Stimulated activated naive CD8-positive, alpha-beta T cell treated with anti-CD3 and anti-CD28 coated beads, Interleukin-15, amount 100 ng/mL, for 72 hours (primary cell): ENCODE data around the gene TRAF3IP1.
"Not testable (repeated sequence)": the region's sequence is repeated elsewhere in the genome, so short reads cannot be mapped to it uniquely, and the experiment has no call there.

ENCODE experiments used
- ATAC-seq: fragments of 150-1000 bp; cut with Tn5 transposase; 2 replicates; pipeline ENCODE4 v1.10.0; 2021; ENCODE audit warnings: mild to moderate bottlenecking, moderate library complexity
- DNase-seq, 2 donors: peaks; one replicate each; pipeline ENCODE4 v3.0.0; 2021 to 2022
- H3K27ac Mint-ChIP-seq, 2 donors: one replicate each; pipeline ENCODE4 v1.8.0; 2022; ENCODE audit warnings: mild to moderate bottlenecking in 2 of 2, mixed read lengths in 2 of 2, moderate library complexity in 2 of 2
- H3K27me3 Mint-ChIP-seq: one replicate; pipeline ENCODE4 v1.8.0; 2022; ENCODE audit warnings: mixed read lengths
- H3K4me1 Mint-ChIP-seq: one replicate; pipeline ENCODE4 v1.8.0; 2022; ENCODE audit warnings: mild to moderate bottlenecking, mixed read lengths
- H3K4me3 Mint-ChIP-seq, 2 donors: one replicate each; pipeline ENCODE4 v1.8.0; 2022; ENCODE audit warnings: mild to moderate bottlenecking in 2 of 2, mixed read lengths in 2 of 2, moderate library complexity in 1 of 2
- H3K9me3 Mint-ChIP-seq, 2 donors: one replicate each; pipeline ENCODE4 v1.8.0; 2022; ENCODE audit warnings: mixed read lengths in 2 of 2

Gene TRAF3IP1

GRCh38 chr2:238295144-238296112 is 24.9 kb upstream of the TRAF3IP1 start:
- ATAC-seq, result no peak
- Mint-ChIP-seq H3K27me3 (no peaks in the 10 kb centered on the region), H3K4me3 (no peak overlapping the region), H3K27ac (no peak overlapping the region), H3K9me3 (no peaks in the 10 kb centered on the region), H3K4me1 (peaks cover 4% of the 10 kb centered on the region)
- DNase-seq, result no peak

- Mint-ChIP-seq H3K27me3 (no peaks in the 10 kb centered on the region), H3K27ac (no peak overlapping the region), H3K4me1 (no peaks in the 10 kb centered on the region), H3K9me3 (no peaks in the 10 kb centered on the region), H3K4me3 (no peak overlapping the region)
- ATAC-seq, result no peak
- DNase-seq, result no peak
These were observed 23.5 kb upstream of the TRAF3IP1 start for GRCh38 chr2:238296638-238297457.

- H3K9me3 Mint-ChIP-seq, result no peaks in the 10 kb centered on the region
- no peak overlapping the region for H3K4me3 Mint-ChIP-seq
- no peaks in the 10 kb centered on the region for H3K4me1 Mint-ChIP-seq
- no peak overlapping the region for H3K27ac Mint-ChIP-seq
- DNase-seq (no peak), ATAC-seq (no peak)
- no peaks in the 10 kb centered on the region for H3K27me3 Mint-ChIP-seq
These were observed 20.5 kb upstream of the TRAF3IP1 start for GRCh38 chr2:238299803-238300202.

- no peak overlapping the region for H3K4me3 Mint-ChIP-seq
- H3K4me1 Mint-ChIP-seq, result no peaks in the 10 kb centered on the region
- H3K9me3 Mint-ChIP-seq, result no peaks in the 10 kb centered on the region
- no peak overlapping the region for H3K27ac Mint-ChIP-seq
- DNase-seq (no peak), ATAC-seq (no peak)
- no peaks in the 10 kb centered on the region for H3K27me3 Mint-ChIP-seq
These were observed 18.2 kb upstream of the TRAF3IP1 start for GRCh38 chr2:238302087-238302486.

GRCh38 chr2:238302751-238303150 is 17.6 kb upstream of the TRAF3IP1 start:
- Mint-ChIP-seq H3K27me3 (no peaks in the 10 kb centered on the region), H3K4me1 (no peaks in the 10 kb centered on the region), H3K4me3 (no peak overlapping the region), H3K9me3 (no peaks in the 10 kb centered on the region), H3K27ac (peak overlapping the region in 1 of 2 donors; percentile 42)
- ATAC-seq, result no peak
- DNase-seq, result no peak

GRCh38 chr2:238304116-238304515 is 16.2 kb upstream of the TRAF3IP1 start:
- Mint-ChIP-seq H3K9me3 (no peaks in the 10 kb centered on the region), H3K4me3 (no peak overlapping the region), H3K27ac (no peak overlapping the region), H3K27me3 (peaks cover 5% of the 10 kb centered on the region), H3K4me1 (no peaks in the 10 kb centered on the region)
- ATAC-seq, result no peak
- no peak for DNase-seq

GRCh38 chr2:238305092-238305862 is 15.0 kb upstream of the TRAF3IP1 start:
- Mint-ChIP-seq H3K9me3 (no peaks in the 10 kb centered on the region), H3K27ac (no peak overlapping the region), H3K4me1 (no peaks in the 10 kb centered on the region), H3K27me3 (peaks cover 10% of the 10 kb centered on the region), H3K4me3 (no peak overlapping the region)
- DNase-seq, result no peak
- ATAC-seq, result no peak

- no peaks in the 10 kb centered on the region for H3K9me3 Mint-ChIP-seq
- no peak overlapping the region for H3K4me3 Mint-ChIP-seq
- ATAC-seq (no peak), DNase-seq (no peak)
- peaks cover 10% of the 10 kb centered on the region for H3K27me3 Mint-ChIP-seq
- H3K4me1 Mint-ChIP-seq, result no peaks in the 10 kb centered on the region
- no peak overlapping the region for H3K27ac Mint-ChIP-seq
These were observed 14.2 kb upstream of the TRAF3IP1 start for GRCh38 chr2:238305965-238306671.

GRCh38 chr2:238306672-238306998 is 13.7 kb upstream of the TRAF3IP1 start:
- H3K4me1 Mint-ChIP-seq, result no peaks in the 10 kb centered on the region
- no peak for DNase-seq
- H3K9me3 Mint-ChIP-seq, result no peaks in the 10 kb centered on the region
- no peak overlapping the region for H3K4me3 Mint-ChIP-seq
- peaks cover 10% of the 10 kb centered on the region for H3K27me3 Mint-ChIP-seq
- no peak for ATAC-seq
- no peak overlapping the region for H3K27ac Mint-ChIP-seq

GRCh38 chr2:238308177-238308576 is 12.1 kb upstream of the TRAF3IP1 start:
- no peak for ATAC-seq
- Mint-ChIP-seq H3K4me1 (peaks cover under 1% of the 10 kb centered on the region), H3K27me3 (peaks cover 10% of the 10 kb centered on the region), H3K4me3 (no peak overlapping the region), H3K27ac (no peak overlapping the region), H3K9me3 (no peaks in the 10 kb centered on the region)
- no peak for DNase-seq

- peaks cover 12% of the 10 kb centered on the region for H3K27me3 Mint-ChIP-seq
- not testable (repeated sequence) for ATAC-seq, H3K9me3 Mint-ChIP-seq, H3K27ac Mint-ChIP-seq, H3K4me3 Mint-ChIP-seq, H3K4me1 Mint-ChIP-seq, DNase-seq
These were observed 9.6 kb upstream of the TRAF3IP1 start for GRCh38 chr2:238310721-238311120.

GRCh38 chr2:238313289-238313990 is 6.9 kb upstream of the TRAF3IP1 start:
- Mint-ChIP-seq H3K4me1 (peaks cover 6% of the 10 kb centered on the region), H3K27me3 (peaks cover 24% of the 10 kb centered on the region), H3K9me3 (no peaks in the 10 kb centered on the region), H3K4me3 (no peak overlapping the region), H3K27ac (no peak overlapping the region)
- ATAC-seq (peak; percentile 93), DNase-seq (peak; percentile 22 to 41)

GRCh38 chr2:238313991-238314350 is 6.3 kb upstream of the TRAF3IP1 start:
- ATAC-seq, result no peak

GRCh38 chr2:238314576-238314975 is 5.7 kb upstream of the TRAF3IP1 start:
- DNase-seq (no peak), ATAC-seq (no peak)
- H3K4me1 Mint-ChIP-seq, result peaks cover 11% of the 10 kb centered on the region
- H3K27ac Mint-ChIP-seq, result no peak overlapping the region
- H3K4me3 Mint-ChIP-seq, result no peak overlapping the region
- H3K9me3 Mint-ChIP-seq, result no peaks in the 10 kb centered on the region
- peaks cover 15% of the 10 kb centered on the region for H3K27me3 Mint-ChIP-seq

More at GRCh38 chr2:238313991-238314350, 6.3 kb upstream of the TRAF3IP1 start:
- no peak overlapping the region for H3K27ac Mint-ChIP-seq
- H3K4me3 Mint-ChIP-seq, result no peak overlapping the region
- no peak for DNase-seq
- peaks cover 21% of the 10 kb centered on the region for H3K27me3 Mint-ChIP-seq
- peaks cover 6% of the 10 kb centered on the region for H3K4me1 Mint-ChIP-seq
- no peaks in the 10 kb centered on the region for H3K9me3 Mint-ChIP-seq
